Hematopoietic multipotent progenitor cell (in vitro differentiated cells): Measurements from ENCODE around the gene HIGD1C. TPM values are rescaled to one million over a fixed set of nuclear protein-coding genes. Genes with fewer than 3 reads are reported as not detected.
"Not testable (repeated sequence)": the region's sequence is repeated elsewhere in the genome, so short reads cannot be mapped to it uniquely, and the experiment has no call there.

ENCODE experiments used
- DNase-seq, 3 donors: peaks; one replicate each; pipeline ENCODE4 v3.0.0-alpha.2; 2011 to 2015; ENCODE audit warnings: low read depth in 2 of 3, low spot score in 2 of 3
- total RNA-seq: library from RNA; depleted of rRNA; stranded (reverse); fragments of >200 nt; gene quantifications from one replicate; pipeline ENCODE4 v1.2.3, GENCODE V29; 2012

The HIGD1C gene
- total RNA-seq, 1 donor = not detected

DNA sequence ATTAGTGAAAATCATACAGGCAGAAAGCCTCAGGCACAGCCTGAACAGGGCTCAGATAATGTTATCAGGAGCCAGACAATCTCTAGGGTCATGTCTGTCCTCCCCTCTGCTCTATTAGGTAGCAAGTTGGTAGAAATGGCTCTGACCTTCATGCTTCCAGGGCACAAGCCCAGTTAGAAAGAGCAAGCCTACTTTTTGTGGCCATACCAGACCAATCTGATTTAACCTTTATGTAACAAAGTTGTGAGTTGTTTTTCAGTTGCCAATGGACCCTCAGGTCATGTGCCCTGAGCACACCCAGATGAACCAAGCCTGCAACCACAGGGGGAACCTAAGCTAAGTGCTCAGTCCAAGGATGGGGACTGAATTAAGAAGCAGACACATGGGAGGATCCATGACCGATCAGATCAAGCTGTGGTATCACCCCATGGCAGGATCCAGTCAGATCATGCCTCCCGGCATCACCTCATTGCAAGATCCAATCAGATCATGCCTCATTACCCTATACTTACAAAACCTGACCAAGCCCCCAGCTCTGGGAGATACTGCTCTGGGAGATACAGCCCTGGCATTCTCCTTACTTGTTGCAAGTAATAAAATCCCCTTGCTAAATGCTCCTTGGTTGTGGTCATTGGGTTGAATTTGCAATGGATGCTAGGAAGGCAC lies 18.8 kb upstream of the HIGD1C start:
- no peak for DNase-seq

DNA sequence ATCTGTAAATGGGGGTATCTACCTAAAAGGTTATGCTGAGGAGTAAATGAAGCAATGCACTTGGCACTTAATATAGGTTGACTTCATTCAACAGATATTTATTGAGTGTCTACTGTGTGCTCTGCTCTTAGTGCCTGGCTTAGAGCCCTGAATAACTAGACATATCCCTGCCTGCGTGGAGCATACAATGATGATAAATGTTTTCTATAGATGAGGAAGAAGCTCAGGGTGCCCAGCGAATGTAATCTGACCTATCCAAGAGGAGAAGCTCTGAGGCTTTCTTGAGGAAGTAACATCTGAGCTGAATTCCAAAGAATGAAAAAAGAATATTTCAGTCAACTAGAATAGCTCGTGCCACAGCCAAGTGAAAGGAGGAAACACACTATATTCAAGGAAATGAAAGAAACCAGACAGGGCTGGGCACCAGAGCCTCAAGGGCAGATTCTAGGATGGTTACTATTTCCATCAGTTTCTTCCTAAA lies 17.9 kb upstream of the HIGD1C start:
- DNase-seq = peak in 1 of 3 donors; percentile 25

DNA sequence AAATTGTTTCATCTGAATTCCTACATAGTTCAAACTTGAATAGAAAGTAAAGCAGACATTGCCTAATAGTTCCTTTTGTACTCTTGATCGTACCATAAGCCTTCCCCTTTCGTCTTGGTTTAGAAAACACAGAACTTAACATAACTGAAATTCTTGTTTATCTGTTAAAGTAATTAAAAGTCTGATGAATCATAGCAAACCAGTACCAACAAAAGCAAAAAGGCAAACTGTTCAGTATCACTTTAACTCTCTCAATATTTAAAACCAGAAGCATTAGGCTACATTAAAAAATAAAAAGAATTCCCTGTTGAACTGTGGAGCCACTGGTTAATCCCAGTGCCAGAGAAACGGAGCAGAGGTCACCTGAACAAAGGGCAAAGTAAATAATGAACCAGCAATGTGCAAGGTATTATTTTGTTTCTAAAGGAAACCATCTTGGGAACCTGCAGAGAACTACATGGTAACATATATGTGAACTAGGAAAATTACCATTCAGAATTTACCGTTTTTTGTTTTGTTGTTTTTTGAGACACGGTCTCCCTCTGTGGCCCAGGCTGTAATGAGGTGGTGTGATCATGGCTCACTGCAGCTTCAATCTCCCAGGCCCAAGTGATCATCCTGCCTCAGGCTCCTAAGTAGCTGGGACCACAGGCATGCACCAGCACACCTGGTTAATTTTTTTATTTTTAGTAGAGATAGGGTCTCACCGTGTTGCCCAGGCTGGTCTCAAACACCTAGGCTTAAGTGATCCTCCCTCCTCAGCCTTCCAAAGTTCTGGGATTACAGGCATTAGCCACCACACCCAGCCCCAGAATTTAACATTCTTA lies 17.1 kb upstream of the HIGD1C start:
- peak in 1 of 3 donors; percentile 26 for DNase-seq

DNA sequence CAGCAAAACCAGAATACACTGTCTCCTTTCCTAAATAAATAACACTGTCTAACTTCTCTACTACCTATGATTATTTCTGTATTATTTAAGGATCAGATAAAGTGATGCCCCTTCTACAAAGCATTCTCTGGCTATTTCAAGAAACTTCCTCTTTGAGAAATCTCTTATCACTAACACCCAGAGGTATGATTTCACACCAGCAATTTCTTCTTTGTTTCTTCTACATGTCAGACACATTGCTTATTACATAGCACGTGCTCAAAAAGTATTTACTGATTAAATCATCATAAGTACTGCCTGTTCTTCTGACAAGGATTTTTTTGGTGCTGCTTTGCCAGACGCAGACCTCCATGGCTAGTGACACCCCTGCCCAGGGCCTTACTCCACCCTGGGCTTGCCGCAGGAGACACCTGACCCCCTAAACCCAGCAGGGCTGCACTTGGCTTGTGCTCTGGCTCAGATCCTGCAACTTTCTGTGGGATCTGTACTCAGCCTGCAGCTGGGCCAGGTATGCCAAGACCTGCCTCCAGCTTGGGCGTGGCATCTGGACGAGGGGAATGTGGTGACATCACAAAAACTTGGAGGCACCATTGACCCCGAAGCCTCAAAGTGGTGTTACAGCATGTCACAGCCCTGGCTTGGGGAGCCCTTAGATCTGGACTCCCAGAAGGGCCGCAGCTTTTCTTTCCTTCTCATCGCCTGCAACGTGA lies 15.4 kb upstream of the HIGD1C start:
- peak in 2 of 3 donors; percentile 23 to 81 for DNase-seq

DNA sequence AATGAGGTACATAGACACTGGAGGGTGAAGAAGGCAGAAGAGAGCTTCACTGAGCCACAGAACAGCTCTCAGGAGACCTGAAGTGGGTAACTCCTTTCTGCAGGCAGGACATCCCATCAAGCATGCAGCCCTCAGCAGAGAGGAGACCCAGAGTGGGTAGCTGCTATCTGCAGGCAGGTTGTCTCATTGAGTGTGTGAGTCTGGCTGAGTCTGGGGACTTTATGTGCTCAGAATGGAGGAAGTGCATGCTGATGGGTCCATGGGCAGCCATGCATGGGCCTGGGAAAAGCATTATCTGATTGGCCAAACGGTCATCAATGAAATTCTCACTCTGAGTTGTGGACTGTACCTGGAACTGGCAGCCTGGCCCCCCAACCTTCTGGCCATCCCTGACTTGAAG lies 14.7 kb upstream of the HIGD1C start:
- no peak for DNase-seq

DNA sequence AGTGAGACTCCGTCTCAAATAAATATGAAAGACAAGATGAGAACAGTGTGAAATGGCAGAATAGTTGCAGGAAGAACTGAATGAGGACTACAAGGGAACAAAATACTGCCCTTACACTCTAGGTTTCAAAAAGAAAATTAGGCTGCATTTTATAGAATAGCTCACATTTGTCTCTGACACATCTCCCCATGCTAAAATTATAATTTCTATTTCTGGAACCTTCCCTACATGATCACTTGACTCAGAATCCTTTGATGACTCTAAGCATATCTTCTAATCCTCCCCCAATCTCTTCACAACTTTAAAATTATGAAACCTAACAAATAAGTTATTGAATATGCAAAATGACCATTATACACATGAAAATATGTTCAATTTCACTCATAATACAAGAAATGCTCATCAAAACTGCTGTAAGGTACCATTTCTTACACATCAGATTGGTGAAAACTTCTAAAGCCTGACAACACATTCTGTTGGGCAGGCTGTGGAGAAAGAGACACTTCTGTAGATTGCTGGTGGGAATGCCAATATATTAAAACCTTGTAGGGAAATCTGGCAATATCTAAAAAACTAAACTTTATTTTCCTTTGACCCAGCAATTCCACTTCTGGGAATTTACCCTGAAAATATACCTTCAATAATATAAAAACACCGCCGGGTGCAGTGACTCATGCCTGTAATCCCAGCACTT lies 4.3 kb upstream of the HIGD1C start:
- DNase-seq = no peak

DNA sequence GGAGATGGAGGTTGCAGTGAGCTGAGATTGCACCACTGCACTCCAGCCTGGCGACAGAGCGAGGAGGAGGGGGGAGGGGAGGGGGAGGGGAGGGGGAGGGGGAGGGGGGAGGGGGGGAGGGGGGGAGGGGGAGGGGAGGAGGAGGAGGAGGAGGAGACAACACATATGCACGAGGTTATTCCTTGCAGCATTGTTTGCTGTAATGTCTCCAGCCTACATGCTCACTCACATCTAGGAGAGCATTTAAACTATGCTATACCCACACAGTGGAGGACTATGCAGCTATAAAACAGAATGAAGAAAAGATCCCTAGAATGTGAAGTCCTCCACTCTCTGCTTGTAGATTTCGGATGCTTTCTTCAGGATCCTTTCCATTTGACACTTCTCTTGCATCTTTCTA lies 3.5 kb upstream of the HIGD1C start:
- DNase-seq = no peak

DNA sequence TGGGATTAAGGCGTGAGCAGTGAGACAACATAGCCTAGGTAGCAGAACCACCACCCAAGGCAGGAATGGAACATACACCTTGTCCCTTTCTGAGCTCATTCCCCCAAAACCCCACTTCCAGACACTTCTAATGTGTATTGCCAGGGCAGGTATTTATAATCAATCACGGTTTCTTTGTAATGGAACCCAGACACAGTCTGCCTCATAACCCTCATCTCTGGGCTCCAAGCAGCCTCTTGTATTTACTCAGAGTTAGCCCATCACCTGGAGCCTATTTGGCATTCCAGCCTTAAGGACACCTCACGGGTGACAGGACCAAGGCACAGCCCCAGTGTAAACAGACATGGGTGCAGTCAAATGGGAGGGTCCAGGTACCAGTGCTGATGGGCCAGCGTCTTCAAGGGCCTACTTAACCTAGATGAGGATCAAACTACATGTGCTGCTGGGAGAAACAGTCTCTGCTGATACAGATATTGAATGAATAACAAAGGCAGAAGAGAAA lies 2.5 kb upstream of the HIGD1C start:
- no peak for DNase-seq

DNA sequence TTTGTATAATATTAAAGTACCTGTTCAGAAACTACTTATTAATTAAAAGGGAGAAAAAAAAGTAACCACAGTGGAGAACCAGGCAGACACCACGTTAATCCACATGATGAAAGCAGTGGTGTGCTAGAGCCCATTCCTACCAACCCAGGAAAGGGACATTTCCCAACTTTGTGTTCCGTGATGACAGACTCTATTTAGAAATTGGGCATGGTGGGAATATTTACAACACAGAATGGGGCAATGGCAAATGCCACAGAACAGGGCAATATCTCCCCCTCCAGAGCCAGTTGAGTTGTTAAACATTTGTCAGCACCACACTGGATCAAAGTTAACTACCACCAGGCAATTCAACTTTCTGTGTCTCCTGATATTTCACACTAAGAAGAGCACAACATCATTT lies 1.2 kb upstream of the HIGD1C start:
- no peak for DNase-seq

DNA sequence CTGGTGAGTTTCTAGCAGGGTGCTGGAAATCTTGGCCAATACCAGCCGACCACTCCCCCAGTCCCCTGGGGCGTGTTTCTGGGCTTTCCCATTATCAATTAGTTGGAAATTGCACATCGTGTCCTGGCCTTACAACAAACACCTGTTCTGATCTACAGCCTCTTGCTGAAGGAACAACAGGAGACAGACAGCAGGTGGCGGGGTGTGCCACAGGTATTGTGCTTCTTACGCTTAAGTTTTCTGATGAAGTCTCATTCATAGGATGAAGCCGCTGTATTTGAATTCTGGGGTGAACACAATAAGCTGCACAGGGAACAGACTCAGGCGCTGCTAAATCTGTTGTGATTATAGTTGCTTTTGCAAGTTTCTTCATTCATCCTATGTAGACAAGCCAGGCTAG lies 703 bp downstream of the HIGD1C start:
- no peak for DNase-seq

DNA sequence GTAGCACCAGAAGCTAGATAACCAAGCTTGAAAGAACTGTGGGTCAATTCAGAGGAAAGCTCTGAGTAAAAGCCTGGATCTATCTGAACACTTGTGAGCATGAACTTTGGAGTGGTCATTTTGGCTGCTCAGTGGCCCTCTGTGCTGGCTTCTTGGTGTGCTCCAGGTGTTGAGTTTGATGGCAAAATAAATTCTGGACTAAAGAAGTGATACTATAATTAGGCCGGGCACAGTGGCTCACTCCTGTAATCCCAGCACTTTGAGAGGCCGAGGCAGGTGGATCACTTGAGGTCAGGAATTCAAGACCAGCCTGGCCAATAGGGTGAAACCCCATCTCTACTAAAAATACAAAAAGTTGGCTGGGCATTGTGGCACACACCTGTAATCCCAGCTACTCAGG lies 2.4 kb downstream of the HIGD1C start:
- DNase-seq = not testable (repeated sequence)

DNA sequence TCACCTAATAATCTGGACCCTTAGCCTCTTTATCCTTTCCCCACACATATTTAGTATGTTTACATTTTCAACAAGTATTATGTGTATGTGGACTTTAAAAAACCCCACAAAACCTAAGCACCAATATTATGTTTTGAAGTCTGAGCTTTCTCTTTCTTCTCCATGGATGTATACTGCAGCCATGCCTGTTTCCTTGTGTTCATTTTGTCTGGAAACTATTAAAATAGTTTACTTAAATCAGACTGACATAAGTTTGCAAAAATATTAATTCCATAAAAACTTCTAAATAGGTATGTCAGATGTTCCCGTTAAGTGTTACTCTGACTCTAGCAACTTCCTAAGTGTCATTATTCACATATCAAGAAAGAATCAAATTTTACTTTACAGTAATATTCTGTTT lies 2.9 kb downstream of the HIGD1C start:
- DNase-seq = no peak

DNA sequence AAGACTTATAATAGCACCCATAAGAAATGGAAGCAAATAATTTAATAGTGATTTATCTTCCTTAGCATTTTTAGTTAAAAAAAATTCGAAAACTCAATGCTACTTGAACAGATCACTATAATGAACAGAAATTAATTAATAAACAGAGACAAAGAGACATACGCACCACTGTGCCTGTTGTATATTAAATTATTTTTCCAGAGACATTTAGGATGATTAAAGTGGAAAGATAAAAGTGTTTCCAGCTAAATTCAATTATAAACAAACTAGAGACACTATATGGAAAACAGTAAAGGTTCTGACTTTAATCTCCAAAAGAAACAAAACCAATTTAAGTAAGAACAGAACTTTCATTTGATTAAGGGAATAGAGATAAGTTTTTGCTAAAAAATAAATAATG lies 3.4 kb downstream of the HIGD1C start:
- no peak for DNase-seq

DNA sequence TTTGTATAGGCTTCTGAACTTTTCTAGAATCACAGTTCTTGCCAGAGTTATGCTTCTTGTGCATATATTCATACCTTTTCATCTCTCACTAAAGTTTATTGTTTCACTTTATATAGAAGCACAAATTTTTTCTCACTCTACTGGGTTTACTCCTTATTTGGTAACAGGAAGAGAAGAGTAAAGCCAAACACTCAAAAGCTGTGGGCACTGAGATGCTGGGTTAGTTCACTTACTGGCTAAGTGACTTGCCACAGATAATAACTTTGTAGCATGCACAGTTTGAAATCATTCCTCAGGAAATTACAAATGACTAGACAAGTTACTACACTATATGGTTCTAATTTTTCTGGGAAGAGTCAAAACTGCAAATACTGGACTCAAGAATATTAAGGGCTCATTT lies 7.8 kb downstream of the HIGD1C start:
- DNase-seq = peak in 1 of 3 donors; percentile 4

DNA sequence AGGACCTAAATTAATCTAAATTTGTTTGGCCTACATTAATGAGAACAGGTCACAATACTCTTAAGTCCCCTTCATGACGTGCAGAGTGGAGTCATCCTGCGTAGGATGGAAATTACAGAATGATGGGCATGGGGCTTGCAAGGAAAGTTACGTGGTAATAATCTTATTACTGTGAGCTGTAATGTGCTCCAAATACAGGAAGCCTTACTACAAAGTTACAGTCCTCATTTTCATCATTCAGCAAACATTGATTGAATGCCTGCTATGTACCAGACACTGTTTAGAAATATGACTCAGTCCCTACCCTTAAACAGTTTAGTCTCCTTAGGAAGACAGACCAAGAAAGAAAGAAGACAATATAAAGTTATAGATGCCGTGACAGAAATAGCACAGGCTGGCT lies 9.4 kb downstream of the HIGD1C start:
- no peak for DNase-seq

DNA sequence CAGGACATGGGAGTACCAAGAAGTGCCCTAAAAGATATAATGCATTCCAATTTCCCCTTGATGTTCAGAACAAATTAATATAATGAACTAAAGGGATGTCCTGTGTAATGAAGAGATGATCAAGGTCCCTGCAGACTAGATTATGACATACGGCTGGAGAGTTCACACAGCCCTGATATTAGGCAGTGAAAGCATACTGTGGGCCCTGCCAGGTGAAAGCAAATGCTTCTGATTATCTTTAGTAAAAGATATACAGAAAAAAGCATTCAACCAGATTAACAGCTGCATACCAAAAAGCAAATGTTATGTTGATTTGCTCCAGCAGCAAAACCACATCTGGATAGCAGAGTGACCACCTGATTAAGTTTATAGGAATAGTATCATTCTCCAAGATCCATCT lies 12.1 kb downstream of the HIGD1C start:
- no peak for DNase-seq

DNA sequence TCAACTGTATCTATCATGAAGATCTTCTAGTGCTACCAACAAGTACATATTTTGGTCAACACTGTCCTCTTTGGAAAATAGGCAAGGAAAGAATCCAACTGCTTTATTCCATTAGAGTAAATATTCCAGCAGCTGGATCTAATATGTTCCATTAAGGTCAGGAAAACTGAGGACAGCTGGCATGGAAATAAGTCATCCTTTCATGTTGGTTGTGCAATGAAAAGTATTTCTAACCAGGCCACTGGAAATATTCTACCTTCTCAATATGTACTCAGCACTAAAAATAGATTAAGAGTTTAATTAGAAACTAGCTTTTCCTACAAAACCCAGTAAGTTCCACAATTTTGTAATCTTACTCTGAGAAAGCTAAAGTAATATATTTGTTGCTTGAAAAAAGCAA lies 19.6 kb downstream of the HIGD1C start:
- no peak for DNase-seq

DNA sequence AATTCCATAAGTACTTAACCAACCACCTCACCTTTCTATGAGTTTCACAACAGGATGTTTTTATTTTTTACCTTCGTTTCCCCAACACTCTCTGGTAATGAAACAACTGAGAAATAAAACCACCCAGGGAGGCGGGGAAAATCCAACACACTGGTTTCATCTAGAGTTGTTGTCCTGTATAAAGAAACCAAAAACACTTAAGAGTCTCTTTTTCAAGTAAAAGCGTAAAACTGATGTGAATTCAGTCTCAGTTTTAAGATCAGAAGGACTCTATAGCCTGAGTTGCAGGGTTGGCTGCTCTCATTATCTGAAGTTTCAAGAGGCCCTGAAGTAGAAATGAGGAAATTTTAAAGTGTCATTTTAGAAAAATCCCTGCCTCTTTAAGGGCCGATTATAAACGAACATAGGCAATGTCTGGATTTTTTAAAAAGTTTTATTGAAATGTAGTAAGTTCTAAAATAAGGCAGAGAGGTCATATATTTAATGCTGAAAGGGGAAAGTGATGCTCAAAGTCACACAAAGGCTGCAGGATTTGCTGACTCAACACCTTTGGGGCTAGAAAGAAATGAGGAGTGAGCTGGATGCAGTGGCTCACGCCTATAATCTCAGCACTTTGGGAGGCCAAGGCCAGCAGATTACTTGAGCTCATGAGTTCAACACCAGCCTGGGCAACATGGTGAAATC lies 27.2 kb downstream of the HIGD1C start:
- DNase-seq = no peak

DNA sequence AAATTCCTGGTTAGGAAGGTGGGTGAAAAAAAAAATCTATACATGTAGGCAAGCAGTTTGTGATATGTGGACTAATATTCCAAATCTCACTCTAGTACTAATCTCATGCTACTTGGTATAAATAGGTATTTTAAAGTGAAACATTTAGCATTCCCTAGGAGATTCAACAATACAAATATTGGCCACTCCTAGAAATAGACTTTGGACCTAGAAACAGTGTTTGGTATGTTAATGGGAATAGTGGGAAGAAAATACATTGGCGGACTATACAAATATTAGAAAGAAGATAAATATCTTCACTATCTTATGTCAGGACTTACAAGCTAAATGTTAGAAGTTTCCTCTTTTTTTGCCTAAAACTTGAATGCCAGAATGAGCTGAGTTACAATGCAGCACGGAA lies 28.2 kb downstream of the HIGD1C start:
- no peak for DNase-seq
